DMS153 treated with DMSO at 0.1 percent for 48 hours (cell line): Measurements from ENCODE around the gene SLC6A7.
"Not testable (repeated sequence)": the region's sequence is repeated elsewhere in the genome, so short reads cannot be mapped to it uniquely, and the experiment has no call there.

Experiments used
- DNase-seq: peaks from one replicate; lab custom pipeline; 2025; ENCODE audit not compliant: unreplicated experiment; lab: John Stamatoyannopoulos, UW

The SLC6A7 gene

GRCh38 chr5:150239794-150240122 is 49.9 kb downstream of the SLC6A7 start:
- no peak for DNase-seq

GRCh38 chr5:150241298-150242160 is 51.7 kb downstream of the SLC6A7 start:
- DNase-seq, result no peak

- no peak for DNase-seq
Observed at GRCh38 chr5:150242251-150242894, 52.5 kb downstream of the SLC6A7 start.

- no peak for DNase-seq
Observed at GRCh38 chr5:150243590-150243989, 53.7 kb downstream of the SLC6A7 start.

GRCh38 chr5:150244209-150244608 is 54.3 kb downstream of the SLC6A7 start:
- no peak for DNase-seq

GRCh38 chr5:150245111-150245789 is 55.4 kb downstream of the SLC6A7 start:
- DNase-seq, result no peak

GRCh38 chr5:150245808-150246207 is 55.9 kb downstream of the SLC6A7 start:
- no peak for DNase-seq

GRCh38 chr5:150246429-150246828 is 56.6 kb downstream of the SLC6A7 start:
- DNase-seq, result no peak

- DNase-seq, result no peak
Observed at GRCh38 chr5:150246835-150247234, 57.0 kb downstream of the SLC6A7 start.

GRCh38 chr5:150247726-150248125 is 57.9 kb downstream of the SLC6A7 start:
- DNase-seq, result no peak

GRCh38 chr5:150248493-150248892 is 58.6 kb downstream of the SLC6A7 start:
- not testable (repeated sequence) for DNase-seq

- no peak for DNase-seq
Observed at GRCh38 chr5:150248946-150249345, 59.1 kb downstream of the SLC6A7 start.

GRCh38 chr5:150249744-150250143 is 59.9 kb downstream of the SLC6A7 start:
- no peak for DNase-seq

- DNase-seq, result no peak
Observed at GRCh38 chr5:150251504-150251903, 61.6 kb downstream of the SLC6A7 start.

GRCh38 chr5:150252489-150252888 is 62.6 kb downstream of the SLC6A7 start:
- DNase-seq, result no peak

- no peak for DNase-seq
Observed at GRCh38 chr5:150253416-150254208, 63.8 kb downstream of the SLC6A7 start.

GRCh38 chr5:150254363-150254762 is 64.5 kb downstream of the SLC6A7 start:
- no peak for DNase-seq

GRCh38 chr5:150254774-150255173 is 64.9 kb downstream of the SLC6A7 start:
- DNase-seq, result no peak

- no peak for DNase-seq
Observed at GRCh38 chr5:150255659-150256409, 66.0 kb downstream of the SLC6A7 start.

GRCh38 chr5:150256410-150257064 is 66.7 kb downstream of the SLC6A7 start:
- DNase-seq, result no peak
